Measurements from ENCODE around the gene BFSP2.

BFSP2 gene

GRCh38 chr3:133419151-133419909 is 19.5 kb downstream of the BFSP2 start:
- no peak for DNase-seq (ENCODE audit: low spot score)

GRCh38 chr3:133424937-133425869 is 25.3 kb downstream of the BFSP2 start:
- no peak for DNase-seq (ENCODE audit: low spot score)

GRCh38 chr3:133425898-133426297 is 26.0 kb downstream of the BFSP2 start:
- no peak for DNase-seq (ENCODE audit: low spot score)

- peak; percentile 80 for DNase-seq (ENCODE audit: low spot score)
These were observed 26.9 kb downstream of the BFSP2 start for GRCh38 chr3:133426721-133427120.

GRCh38 chr3:133428552-133428951 is 28.7 kb downstream of the BFSP2 start:
- DNase-seq (ENCODE audit: low spot score), result no peak

- DNase-seq (ENCODE audit: low spot score), result no peak
These were observed 29.2 kb downstream of the BFSP2 start for GRCh38 chr3:133429063-133429462.

GRCh38 chr3:133439563-133439962 is 39.7 kb downstream of the BFSP2 start:
- DNase-seq (ENCODE audit: low spot score), result no peak

- DNase-seq (ENCODE audit: low spot score), result no peak
These were observed 40.8 kb downstream of the BFSP2 start for GRCh38 chr3:133440652-133441051.

- no peak for DNase-seq (ENCODE audit: low spot score)
These were observed 42.0 kb downstream of the BFSP2 start for GRCh38 chr3:133441867-133442270.

GRCh38 chr3:133442518-133442917 is 42.7 kb downstream of the BFSP2 start:
- no peak for DNase-seq (ENCODE audit: low spot score)

GRCh38 chr3:133443649-133444422 is 44.0 kb downstream of the BFSP2 start:
- no peak for DNase-seq (ENCODE audit: low spot score)

- no peak for DNase-seq (ENCODE audit: low spot score)
These were observed 44.5 kb downstream of the BFSP2 start for GRCh38 chr3:133444423-133444774.

- DNase-seq (ENCODE audit: low spot score), result no peak
These were observed 45.3 kb downstream of the BFSP2 start for GRCh38 chr3:133445108-133445507.

- DNase-seq (ENCODE audit: low spot score), result no peak
These were observed 48.1 kb downstream of the BFSP2 start for GRCh38 chr3:133447750-133448477.

GRCh38 chr3:133448478-133449122 is 48.7 kb downstream of the BFSP2 start:
- DNase-seq (ENCODE audit: low spot score), result no peak

GRCh38 chr3:133451309-133451708 is 51.5 kb downstream of the BFSP2 start:
- no peak for DNase-seq (ENCODE audit: low spot score)

- no peak for DNase-seq (ENCODE audit: low spot score)
These were observed 52.9 kb downstream of the BFSP2 start for GRCh38 chr3:133452641-133453319.

GRCh38 chr3:133453383-133453782 is 53.5 kb downstream of the BFSP2 start:
- no peak for DNase-seq (ENCODE audit: low spot score)

GRCh38 chr3:133455281-133455680 is 55.4 kb downstream of the BFSP2 start:
- DNase-seq (ENCODE audit: low spot score), result no peak

GRCh38 chr3:133455960-133456359 is 56.1 kb downstream of the BFSP2 start:
- DNase-seq (ENCODE audit: low spot score), result no peak

GRCh38 chr3:133457025-133457424 is 57.2 kb downstream of the BFSP2 start:
- no peak for DNase-seq (ENCODE audit: low spot score)
